HG02642 (cell line): Measurements from ENCODE around the gene GPR171.

Source experiments
- ATAC-seq: cut with Tn5 transposase; IDR thresholded peaks from one replicate; pipeline ENCODE4 v1.9.1; 2021; ENCODE audit warnings: mild to moderate bottlenecking; ENCODE audit not compliant: unreplicated experiment, poor library complexity

Gene GPR171

DNA sequence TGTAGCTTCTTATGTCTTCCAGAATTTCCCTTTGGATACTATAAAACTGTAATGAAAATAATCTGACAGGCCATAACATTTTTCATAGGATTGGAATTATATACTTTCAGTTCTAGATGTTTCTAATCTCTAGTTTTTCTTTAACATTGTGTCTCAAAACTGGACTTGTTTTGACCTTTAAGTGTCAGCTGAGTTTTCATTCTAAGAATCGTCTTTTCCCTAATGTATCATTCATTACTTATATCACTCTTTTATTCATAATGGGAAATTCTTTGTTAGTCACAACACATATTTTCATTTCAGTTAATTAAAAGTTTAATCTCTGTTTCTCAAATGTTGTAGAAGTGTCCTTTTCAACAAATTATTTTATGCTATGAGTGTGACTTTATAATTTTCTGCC is 11.9 kb downstream of the GPR171 start:
- ATAC-seq, result no peak

DNA sequence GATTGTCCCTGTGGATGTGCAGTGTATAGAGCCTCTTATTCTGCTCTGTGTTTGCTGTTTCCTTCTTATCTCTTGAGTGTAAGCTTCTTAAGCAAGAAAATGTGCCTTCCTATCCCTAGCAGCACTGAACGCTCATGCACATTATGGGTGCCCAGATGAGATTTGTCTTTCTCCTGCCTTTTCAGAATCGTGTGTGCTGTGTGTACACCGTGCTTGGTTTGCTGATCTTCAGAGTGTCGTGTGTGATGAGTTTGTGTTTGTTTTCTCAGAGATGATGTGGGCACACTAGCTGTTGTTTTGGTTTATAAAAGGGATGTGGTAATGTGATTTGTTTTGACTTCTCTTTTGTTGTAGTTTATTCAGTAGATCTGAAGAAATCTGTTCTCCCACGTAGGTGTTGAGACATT is 19.7 kb downstream of the GPR171 start:
- ATAC-seq, result no peak

DNA sequence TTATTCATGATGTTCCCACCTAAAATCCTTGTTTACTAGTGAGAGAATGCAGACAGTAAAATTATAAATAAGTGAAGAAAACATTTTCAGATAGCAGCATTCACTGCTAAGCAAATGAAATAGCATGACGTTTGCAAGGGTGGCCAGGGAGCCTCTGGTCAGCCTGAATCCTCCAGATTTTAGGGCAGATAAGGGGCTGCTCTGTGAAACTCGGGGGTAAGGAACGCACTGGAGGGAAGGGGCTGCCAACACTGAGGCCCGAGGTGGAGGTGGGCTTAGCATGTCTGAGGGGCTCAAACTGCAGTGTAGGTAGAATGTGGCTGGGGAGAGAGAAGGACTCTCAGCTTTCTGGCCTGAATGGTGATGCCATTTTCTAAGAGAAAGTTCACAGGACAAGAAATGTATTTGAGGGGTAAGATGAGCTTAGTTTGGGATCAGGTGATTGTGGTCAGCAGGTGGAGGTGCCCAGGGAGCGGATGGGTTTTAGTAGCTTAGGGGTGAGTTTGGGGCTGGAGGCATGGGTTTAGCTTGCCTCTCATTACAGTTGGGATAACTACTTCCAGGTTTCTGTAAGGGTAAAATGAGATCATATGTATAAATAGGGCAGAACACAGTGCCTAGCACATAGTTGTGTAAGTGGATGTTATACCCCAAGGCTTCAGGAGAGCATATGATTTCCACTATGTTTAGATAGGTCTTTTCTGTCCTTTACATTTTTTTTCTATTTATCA is 20.5 kb downstream of the GPR171 start:
- no peak for ATAC-seq

DNA sequence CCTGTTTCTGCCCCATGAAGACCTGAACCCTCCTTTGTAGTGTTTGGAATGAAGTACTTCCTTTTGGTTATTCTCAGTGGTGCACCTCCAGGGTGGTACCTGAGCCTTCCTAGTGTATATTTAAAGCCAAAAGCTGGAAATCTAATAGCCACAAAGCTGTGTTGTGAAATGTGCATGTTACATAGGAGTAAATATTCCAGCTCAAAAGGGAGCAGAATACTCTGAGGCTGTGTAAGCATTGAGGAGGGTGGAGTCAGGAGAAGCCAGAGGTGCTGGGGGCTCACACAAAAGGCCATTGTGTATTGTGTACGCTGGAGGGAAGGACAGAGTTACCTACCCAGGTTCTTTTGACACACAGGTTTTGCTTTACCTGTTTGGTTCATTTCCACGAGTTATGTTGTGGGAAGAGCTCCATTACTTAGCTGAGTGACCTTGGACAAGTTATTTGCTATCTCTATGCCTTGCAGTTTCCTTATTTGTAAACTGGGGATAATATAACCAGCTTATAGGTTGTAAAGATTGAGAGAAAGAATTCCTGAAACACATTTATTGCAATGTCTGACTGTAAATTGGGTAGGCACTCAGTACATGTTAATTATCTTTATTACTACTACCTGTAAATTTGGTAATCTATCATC is 24.7 kb downstream of the GPR171 start:
- ATAC-seq, result no peak

DNA sequence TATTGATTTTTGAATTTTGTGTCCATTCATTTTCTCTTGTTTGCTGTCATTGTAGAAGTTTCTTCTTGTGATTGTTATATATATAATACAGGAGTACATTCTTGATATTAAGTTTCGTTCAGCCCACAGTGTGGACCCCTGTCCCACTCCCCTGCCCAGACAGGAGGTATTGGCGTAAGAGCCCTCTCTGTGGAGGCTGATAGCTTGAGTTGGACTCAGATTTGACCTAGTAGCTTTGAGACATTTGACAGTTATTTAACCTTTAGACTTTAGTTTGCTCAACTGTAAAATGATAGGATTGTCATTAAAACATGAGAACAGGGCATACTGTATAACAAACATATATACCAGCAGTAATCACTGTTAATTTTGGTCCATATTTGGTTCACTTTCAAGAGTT is 27.1 kb downstream of the GPR171 start:
- no peak for ATAC-seq

DNA sequence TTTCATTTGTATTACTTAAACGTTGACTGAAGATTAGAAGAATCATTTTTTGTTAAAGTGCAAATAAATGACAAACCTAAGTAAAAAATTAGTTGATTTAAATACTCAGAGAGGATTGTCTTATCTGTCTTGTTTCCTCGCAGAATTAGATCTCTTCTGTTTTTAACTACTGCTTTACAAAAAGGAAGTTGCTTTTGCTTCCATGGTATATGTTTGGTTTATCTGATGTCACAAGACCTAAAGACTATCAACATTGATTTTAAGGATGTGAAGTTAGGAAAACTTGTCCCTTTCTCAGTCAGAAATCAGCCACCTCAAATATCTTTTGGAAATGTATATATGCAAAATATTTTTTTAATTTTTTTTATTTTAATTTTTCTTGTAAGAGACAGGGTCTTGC is 28.7 kb downstream of the GPR171 start:
- ATAC-seq, result no peak

DNA sequence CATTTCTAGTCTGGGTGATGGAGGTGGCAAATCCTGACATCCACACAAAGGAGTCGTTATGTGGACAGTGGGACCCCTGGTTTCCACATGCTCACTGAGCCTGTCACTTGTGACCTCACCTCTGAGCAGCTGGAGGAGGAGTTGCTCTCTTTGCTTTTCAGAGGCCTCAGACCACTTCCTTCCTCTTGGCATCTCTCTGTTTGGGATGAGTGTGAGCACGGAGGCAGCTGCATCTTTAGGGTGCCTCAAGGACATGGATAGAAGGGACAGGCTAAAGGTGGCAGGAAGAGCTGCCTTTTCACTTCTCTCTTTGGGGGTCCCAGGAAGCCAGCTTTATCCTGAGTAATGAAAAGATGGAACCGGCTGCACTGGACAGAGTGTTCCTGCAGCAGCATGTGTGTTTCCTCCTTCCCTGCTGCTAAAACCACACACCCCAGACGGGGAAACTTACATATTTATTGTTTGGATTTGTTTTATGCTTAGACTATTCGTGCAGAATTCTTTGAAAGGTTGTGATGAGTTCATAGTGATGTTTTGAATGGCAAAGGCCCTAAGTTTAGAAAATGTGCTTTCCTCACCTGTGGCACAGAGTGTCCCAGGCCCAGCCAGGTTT is 31.8 kb downstream of the GPR171 start:
- peak; percentile 66 for ATAC-seq

DNA sequence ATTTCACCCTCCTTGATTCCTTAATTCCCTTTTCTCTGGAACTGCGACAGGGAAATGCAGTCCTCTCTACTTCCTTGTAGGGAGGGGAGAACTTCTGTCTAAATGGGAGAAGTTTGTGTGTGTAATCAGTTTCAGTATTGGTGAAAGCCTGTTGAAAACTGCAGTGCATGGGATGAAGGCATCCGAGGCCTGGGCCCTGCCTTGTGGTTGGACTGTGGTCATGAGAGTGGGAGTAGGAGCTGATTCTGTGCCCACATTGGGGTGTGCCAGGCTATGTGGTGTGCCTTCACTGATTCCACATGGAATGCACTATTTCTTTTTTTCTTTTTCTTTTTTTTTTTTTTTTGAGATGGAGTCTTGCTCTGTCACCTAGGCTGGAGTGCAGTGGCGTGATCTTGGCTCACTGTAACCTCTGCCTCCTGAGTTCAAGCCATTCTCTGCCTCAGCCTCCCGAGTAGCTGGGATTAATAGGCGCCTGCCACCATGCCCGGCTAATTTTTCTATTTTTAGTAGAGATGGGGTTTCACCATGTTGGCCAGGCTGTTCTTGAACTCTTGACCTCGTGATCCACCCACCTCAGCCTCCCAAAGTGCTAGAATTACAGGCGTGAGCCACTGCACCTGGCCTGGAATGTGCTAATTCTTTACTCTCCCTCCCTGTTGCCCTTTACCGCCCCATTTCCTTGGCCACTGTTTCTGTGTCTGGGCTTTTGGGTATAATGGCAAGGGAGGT is 32.9 kb downstream of the GPR171 start:
- peak; percentile 40 for ATAC-seq

DNA sequence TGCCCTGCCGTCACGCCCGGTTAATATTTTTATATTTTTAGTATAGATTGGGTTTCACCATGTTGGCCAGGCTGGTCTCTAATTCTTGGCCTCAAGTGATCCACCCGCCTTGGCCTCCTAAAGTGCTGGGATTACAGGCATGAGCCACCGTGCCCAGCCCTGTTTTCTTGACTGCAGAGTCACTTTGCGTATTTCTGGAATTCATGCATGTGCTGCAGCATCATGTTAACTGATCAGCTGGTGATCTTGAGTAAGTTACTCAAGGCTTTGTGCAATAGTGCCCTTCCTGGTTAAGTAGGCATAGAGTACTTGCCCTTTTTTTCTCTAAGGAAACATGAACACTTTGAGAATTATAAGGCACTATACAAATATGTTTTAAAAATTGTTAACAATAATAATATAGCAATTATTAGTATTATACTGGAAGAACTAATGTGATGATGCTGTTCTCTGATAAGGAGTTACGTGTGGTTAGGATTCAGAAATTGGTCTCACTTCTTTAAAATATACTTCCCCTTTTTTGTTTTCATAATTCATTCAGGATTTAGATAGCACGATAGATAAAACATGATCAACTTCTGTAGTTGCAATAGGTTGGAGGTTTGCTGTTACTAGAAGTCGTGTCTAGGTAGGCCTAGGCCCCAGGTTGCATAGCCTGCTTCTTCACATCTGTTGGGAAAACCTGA is 33.6 kb downstream of the GPR171 start:
- ATAC-seq, result peak; percentile 42

DNA sequence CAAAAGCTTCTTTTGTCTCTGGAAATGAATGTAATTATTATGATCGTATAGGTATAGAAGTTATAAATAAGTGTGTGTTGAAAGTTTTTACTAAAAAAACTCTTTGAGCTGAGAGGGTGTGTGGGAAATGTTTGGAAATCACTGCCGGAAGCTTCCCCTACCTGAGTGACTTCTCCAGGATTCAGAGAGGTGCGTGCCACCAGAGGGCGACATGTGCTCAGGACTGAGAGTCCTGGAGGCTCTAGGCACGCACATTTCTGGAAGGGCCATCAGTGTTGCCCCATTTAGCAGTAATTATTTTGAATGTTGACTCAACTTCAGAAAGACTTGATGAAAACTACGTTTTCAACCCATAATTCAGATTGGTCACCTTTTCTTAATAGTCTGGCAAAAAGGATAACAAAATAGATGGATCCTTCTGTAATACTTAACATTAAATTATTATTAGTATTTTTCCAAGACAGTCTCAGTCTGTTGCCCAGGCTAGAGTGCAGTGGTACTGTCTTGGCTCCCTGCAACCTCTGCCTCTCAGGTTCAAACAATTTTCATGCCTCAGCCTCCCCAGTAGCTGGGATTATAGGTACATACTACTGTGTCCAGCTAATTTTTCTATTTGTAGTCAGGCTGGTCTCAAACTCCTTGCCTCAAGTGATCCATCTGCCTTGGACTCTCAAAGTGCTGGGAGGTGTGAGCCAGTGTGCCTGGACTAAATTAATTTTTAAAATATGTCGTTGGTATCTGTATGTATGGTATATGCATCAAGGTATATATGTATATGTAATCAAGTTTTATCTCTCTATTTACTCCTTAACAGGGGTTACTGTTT is 34.5 kb downstream of the GPR171 start:
- ATAC-seq, result peak; percentile 48

DNA sequence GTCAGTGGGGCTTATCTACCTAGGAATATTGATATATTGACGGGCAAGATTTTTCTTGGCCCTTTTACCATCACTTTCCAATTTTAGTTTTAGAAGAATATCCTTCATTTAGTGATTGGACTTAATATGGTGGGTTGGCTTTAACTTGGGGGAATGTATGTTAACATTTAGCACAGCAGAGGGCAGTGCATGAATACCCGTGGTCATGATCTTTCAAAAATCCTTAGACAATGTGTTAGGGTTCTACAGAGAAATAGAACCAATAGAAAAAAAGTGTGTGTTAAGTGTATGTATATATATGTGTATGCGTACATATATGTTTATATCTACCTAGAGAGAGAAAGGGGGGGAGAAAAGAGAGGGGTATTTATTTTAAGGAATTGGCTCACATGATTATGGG is 36.9 kb downstream of the GPR171 start:
- no peak for ATAC-seq

DNA sequence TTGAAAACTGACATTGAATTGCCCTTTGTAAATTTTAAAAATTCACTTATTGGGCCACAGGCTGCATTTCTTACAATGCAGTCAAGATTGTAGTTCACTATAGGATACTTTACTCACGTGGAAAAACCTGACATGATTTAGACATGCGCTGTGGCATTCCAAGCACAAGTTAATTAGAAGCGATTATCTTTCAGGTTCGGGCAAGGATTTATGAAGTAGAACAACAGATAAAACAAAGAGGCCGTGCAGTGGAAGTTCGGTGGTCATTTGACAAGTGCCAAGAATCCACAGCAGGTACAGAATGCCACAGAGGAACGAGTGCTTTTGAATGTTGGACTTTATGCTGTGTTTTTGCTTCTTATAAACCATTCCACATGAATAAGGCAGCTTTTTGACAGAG is 37.8 kb downstream of the GPR171 start:
- no peak for ATAC-seq

DNA sequence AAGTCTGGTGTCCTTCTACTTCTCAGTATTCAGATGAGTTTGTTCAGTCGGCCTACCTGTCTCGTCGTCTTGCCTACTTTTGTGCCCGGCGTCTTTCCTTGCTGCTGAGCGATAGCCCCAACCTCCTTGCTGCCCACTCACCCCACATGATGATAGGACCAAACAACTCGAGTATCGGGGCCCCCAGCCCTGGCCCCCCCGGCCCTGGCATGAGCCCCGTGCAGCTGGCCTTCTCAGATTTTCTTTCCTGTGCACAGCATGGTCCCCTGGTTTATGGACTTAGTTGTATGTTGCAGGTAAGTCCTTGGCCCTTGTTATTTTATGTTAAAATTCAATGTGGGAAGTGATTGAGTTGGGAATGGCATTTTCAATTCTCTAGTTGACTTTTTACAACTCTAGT is 43.2 kb downstream of the GPR171 start:
- ATAC-seq, result no peak

DNA sequence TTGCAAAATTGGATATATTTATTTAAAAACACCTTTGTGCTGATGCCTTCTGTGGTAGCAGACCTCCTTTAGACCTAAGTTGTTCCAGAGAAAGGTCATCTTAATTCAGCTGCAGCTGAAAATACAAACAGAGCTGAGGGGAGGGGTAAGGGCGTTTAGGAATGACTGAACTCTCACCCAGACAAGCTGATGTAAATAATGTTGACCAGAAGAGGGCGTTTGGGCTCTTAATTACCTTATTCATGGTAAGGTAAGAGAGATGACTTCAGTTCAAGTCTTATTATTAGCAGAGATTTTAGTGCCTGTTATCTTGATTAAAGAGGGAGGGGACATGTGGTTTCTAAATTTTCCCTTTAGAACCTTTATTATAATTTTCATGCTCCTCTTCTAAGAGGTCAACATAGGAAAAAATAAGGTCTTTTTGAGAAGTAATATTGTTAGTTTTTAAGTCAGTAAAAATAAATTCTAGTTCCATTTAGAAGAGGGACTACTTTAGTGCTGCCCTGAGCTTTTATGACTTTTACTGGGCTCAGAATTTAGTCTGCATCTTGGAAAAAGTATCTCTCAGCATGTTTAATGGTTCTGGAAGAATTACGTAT is 46.3 kb downstream of the GPR171 start:
- ATAC-seq, result peak; percentile 89

DNA sequence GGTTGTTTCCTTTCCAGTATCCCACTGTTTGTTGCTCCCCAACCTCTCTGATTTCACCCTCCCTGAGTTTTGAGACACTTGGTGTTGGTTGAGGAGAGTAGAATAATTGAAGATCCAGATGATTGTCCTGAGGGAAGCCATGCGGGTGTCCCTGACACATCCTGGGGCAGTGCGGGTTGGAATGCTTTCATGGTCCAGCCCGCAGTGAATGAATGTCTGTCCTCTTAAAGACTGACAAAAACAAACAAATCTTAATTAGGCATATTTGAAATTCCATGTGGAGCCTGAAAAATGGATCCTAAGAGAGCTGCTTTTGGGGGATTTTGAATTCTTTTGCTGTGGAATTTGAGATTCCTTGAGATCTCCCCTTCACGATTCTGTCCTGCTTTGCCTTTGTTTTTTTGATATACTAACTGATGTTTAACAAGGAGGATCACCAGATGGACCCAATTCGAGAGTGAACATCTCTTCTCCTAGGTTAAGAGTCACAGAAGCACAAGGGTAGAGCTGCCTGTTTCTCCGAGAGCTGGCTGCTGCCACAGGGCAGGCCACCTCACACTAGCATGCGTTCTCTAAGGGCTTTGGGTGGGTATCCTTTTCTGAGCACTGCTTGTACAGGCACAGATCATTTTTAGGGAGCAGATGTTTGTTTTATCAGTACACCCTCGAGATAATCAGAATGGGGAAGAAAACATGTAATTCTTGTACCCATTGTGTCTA is 47.4 kb downstream of the GPR171 start:
- ATAC-seq, result no peak

DNA sequence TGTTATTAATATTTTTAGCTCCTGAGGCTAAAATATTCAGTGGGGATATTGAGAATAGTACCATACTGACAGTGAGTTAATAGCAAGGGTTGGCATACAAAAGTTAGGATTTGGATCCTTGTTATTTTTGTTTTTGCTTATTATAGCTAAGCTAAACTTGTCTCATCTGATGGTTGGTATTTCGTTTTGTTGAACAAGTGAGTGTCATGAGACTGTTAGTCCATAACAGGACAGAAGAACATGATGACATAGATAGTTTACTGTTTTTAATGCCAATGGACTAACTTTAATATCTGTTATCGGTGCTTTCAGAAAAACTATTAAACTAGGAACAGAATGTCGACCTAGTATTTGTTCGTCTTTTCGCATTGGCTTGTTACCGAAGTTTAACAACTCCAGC is 48.5 kb downstream of the GPR171 start:
- ATAC-seq, result no peak

DNA sequence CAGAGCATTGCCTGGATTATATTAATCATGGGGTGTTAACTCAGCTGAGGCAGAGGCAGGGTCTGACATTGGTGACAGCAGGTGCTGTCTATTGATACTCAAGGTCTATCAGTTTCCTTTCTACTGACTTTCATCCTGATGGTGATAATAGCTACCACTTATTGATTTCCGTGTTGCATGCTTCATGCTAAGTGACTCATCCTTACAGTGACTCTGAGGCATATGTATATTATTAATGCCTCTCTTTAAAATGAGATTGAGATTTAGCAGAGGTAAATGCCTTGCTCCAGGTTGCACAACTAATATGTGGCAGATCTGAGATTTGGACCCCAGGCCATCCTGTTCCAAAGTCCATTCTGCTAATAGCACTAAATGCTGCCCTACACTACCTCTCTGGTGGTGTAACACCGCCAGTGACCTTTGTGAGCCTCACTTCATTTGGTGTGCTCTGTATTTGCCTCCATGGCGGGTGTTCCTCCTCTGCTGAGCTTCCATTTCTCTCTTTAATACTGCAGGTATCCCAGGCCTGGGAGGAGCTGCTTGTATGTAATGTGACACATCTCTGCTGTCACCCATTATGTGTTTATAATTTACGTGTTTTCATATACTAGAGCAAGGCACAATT is 50.4 kb downstream of the GPR171 start:
- no peak for ATAC-seq
